Mesothelial cell of epicardium (in vitro differentiated cells): ENCODE results near the gene TSPAN32. TPM values are rescaled to one million over a fixed set of nuclear protein-coding genes. Genes with fewer than 3 reads are reported as not detected.

Experiments used
- DNase-seq, 2 experiments: peaks; one replicate each; pipeline ENCODE4 v3.0.0; 2021; ENCODE audit warnings: low spot score in 2 of 2; ENCODE audit not compliant: unreplicated experiment in 2 of 2
- H3K27ac Mint-ChIP-seq: 2 replicates; pipeline ENCODE4 v1.8.0; 2021; ENCODE audit warnings: mixed read lengths
- H3K27me3 Mint-ChIP-seq: 2 replicates; pipeline ENCODE4 v1.8.0; 2021; ENCODE audit warnings: low read depth, mixed read lengths
- H3K36me3 Mint-ChIP-seq: 2 replicates; pipeline ENCODE4 v1.8.0; 2021; ENCODE audit warnings: mixed read lengths
- H3K4me1 Mint-ChIP-seq: 2 replicates; pipeline ENCODE4 v1.8.0; 2021; ENCODE audit warnings: mixed read lengths
- H3K4me3 Mint-ChIP-seq: 2 replicates; pipeline ENCODE4 v1.8.0; 2021; ENCODE audit warnings: mild to moderate bottlenecking, moderate library complexity, mixed read lengths
- H3K9me3 Mint-ChIP-seq: 2 replicates; pipeline ENCODE4 v1.8.0; 2021; ENCODE audit warnings: mixed read lengths
- total RNA-seq: library from RNA; stranded (reverse); gene quantifications from 3 replicates; pipeline ENCODE4 v1.2.1, GENCODE V29; 2021
- TF ChIP-seq, protein P1 (sequence below): fragments of 200-600 bp; sonication (generic); IDR thresholded peaks from one replicate; pipeline ENCODE4 v1.5.0; 2021; ENCODE audit warnings: antibody characterized with exemption; ENCODE audit not compliant: unreplicated experiment

TSPAN32 gene
- total RNA-seq, 1 donor from 2014 or later, result 0.94 TPM

GRCh38 chr11:2289859-2290258 lies 12.0 kb upstream of the TSPAN32 start:
- Mint-ChIP-seq H3K4me1 (no peaks in the 10 kb centered on the region), H3K4me3 (no peak overlapping the region), H3K9me3 (no peaks in the 10 kb centered on the region), H3K27ac (no peak overlapping the region), H3K36me3 (no peaks in the 10 kb centered on the region), H3K27me3 (peaks cover 62% of the 10 kb centered on the region)
- DNase-seq, result peak in 1 of 2 experiments; percentile 33
- TF ChIP-seq, protein P1, sequence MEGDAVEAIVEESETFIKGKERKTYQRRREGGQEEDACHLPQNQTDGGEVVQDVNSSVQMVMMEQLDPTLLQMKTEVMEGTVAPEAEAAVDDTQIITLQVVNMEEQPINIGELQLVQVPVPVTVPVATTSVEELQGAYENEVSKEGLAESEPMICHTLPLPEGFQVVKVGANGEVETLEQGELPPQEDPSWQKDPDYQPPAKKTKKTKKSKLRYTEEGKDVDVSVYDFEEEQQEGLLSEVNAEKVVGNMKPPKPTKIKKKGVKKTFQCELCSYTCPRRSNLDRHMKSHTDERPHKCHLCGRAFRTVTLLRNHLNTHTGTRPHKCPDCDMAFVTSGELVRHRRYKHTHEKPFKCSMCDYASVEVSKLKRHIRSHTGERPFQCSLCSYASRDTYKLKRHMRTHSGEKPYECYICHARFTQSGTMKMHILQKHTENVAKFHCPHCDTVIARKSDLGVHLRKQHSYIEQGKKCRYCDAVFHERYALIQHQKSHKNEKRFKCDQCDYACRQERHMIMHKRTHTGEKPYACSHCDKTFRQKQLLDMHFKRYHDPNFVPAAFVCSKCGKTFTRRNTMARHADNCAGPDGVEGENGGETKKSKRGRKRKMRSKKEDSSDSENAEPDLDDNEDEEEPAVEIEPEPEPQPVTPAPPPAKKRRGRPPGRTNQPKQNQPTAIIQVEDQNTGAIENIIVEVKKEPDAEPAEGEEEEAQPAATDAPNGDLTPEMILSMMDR, result no peak

DNA sequence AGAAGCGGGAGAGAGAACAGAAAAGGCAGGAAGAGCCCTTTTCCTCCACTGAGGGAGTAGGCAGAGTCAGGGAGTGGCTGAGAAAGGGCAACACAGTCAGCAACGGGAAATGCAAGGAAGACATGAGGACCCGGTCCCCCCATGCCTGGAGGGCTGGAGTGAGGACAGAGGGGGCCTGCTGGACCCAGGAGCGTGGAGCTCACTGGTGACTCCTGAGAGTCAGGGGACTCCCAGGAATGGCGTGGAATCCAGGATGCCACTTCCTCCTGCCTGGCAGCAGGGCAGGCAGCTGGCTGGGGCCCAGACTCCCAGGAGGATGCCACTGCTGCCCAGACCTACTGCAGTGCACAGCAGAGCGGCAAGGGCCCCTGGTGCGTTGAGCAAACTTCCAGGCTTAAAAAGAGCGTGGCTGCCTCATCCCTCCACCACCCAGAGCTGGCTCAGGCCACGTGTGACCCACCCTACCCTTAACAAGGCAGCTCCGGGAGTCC lies 11.4 kb upstream of the TSPAN32 start:
- no peak overlapping the region for H3K4me3 Mint-ChIP-seq
- H3K9me3 Mint-ChIP-seq, result no peaks in the 10 kb centered on the region
- TF ChIP-seq, protein P1, result no peak
- H3K4me1 Mint-ChIP-seq, result no peaks in the 10 kb centered on the region
- H3K27ac Mint-ChIP-seq, result no peak overlapping the region
- peak; percentile 5 to 32 for DNase-seq
- peaks cover 63% of the 10 kb centered on the region for H3K27me3 Mint-ChIP-seq
- H3K36me3 Mint-ChIP-seq, result no peaks in the 10 kb centered on the region

DNA sequence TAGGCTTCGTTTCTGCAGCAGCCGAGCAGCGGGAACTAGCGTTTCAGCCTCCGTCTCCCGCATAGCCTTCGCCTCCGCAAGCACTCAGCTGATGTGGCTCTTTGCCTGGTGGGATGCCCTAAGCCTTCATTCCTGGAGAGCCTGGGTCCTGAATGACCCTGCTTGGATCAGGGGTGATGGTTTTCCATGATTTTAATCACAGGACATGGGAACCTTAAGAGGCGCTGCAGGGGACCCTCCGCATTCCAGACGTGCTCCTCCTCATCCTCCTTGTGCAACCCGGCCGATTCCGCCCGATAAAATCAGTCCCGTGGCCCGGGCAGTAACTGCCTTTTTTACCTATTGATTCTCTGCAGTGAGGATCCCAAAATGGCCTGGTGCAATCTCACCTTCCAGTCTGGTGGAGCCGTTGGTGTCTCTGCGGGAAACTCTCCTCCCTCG lies 8.3 kb upstream of the TSPAN32 start:
- TF ChIP-seq, protein P1, result no peak
- peak; percentile 17 to 33 for DNase-seq
- Mint-ChIP-seq H3K9me3 (no peaks in the 10 kb centered on the region), H3K36me3 (no peaks in the 10 kb centered on the region), H3K4me1 (no peaks in the 10 kb centered on the region), H3K4me3 (no peak overlapping the region), H3K27ac (no peak overlapping the region), H3K27me3 (peaks cover 52% of the 10 kb centered on the region)

DNA sequence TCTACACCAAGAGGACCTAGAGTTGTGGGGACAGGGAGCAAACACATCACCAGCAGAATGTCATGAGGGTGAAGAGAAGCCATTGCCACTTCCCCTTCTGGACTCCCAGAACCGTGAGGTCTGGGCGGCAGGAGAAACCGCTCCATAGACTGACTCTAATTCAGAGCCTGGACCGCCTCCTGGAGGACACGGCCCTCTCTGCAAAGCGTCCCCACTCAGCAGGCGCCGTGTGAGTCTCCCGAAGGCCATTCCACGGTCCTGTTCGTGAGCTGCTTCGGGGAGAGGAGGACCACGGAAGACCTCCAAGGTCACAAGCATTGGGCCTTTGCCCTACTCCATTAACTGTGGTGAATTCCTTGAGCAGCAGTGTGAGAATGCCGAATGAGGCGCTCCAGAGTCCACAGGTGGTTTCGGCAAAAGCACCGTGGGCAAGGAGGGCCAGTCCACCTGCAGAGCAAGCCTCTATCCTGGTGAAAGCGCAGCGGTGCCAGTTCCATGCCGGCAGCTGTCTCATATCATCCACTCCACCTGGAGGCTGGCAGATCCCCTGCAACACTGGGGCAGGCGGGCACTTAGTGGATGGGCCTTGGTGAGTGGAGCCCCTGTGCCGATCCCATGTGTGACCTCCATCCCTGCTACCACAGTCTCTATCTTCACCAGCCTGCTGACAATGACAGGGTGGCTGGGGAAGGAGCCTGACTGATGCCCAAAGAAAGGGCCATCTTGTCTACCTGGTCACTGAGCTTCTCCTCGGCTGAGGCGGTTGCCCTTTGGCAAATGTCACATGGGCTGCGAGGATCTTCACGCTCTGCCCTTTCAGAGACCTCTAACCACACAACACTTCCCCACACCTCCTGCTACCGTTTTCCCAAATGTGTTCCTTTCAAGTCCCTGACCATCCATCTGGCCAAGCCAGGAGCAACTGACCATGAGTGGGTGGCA lies 7.6 kb upstream of the TSPAN32 start:
- Mint-ChIP-seq H3K4me3 (no peak overlapping the region), H3K9me3 (no peaks in the 10 kb centered on the region), H3K27me3 (peaks cover 46% of the 10 kb centered on the region), H3K36me3 (no peaks in the 10 kb centered on the region), H3K27ac (no peak overlapping the region), H3K4me1 (no peaks in the 10 kb centered on the region)
- TF ChIP-seq, protein P1, result no peak
- DNase-seq, result peak; percentile 18 to 33

DNA sequence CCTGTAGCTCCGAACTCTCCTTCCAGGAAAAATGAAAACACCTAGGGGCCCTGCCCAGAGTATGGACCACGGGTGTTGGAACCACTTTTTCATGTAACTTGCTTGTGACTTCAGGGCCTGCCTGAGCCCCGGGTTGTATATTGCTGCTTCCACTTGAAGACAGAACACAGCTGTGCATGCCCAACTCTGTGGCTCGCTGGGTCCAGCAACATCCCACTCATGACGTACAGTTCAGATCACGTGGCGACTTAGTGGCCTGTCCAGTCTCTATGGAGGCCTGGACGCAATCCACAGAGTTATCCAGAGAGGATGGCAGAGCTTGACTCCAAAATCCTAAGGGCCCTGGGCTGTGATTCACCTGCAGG lies 6.9 kb upstream of the TSPAN32 start:
- Mint-ChIP-seq H3K4me3 (no peak overlapping the region), H3K27ac (no peak overlapping the region), H3K36me3 (no peaks in the 10 kb centered on the region), H3K27me3 (peaks cover 40% of the 10 kb centered on the region), H3K4me1 (peaks cover 3% of the 10 kb centered on the region), H3K9me3 (no peaks in the 10 kb centered on the region)
- DNase-seq, result peak in 1 of 2 experiments; percentile 29
- TF ChIP-seq, protein P1, result no peak
